NB4 (cell line): ENCODE results near the gene SOAT1.
A peak's percentile ranks its signal among the peaks of the same experiment; 100 is the strongest.
"Not testable (repeated sequence)": the region's sequence is repeated elsewhere in the genome, so short reads cannot be mapped to it uniquely, and the experiment has no call there.

Experiments
- DNase-seq: peaks from one replicate; pipeline ENCODE4 v3.0.0; 2010; ENCODE audit warnings: low read depth
- H3K4me3 ChIP-seq: one replicate; pipeline ENCODE4 v1.5.1; 2011; ENCODE audit warnings: mild to moderate bottlenecking, low read depth, low read length, moderate library complexity
- MYC ChIP-seq: IDR thresholded peaks from 2 replicates; pipeline ENCODE4 v1.6.1; 2011; ENCODE audit warnings: low read depth, low read length
- POLR2A ChIP-seq: IDR thresholded peaks from 2 replicates; pipeline ENCODE4 v1.6.1; 2011; ENCODE audit warnings: mild to moderate bottlenecking; ENCODE audit not compliant: insufficient read length; ENCODE audit errors: extremely low read depth
- TF ChIP-seq, protein P1 (sequence below): IDR thresholded peaks from one replicate; pipeline ENCODE4 v1.5.1; 2012; ENCODE audit warnings: low read depth, low read length
- TF ChIP-seq, protein P2 (sequence below): IDR thresholded peaks from 2 replicates; pipeline ENCODE4 v1.6.1; 2011; ENCODE audit warnings: low read depth, low read length

The SOAT1 gene

DNA sequence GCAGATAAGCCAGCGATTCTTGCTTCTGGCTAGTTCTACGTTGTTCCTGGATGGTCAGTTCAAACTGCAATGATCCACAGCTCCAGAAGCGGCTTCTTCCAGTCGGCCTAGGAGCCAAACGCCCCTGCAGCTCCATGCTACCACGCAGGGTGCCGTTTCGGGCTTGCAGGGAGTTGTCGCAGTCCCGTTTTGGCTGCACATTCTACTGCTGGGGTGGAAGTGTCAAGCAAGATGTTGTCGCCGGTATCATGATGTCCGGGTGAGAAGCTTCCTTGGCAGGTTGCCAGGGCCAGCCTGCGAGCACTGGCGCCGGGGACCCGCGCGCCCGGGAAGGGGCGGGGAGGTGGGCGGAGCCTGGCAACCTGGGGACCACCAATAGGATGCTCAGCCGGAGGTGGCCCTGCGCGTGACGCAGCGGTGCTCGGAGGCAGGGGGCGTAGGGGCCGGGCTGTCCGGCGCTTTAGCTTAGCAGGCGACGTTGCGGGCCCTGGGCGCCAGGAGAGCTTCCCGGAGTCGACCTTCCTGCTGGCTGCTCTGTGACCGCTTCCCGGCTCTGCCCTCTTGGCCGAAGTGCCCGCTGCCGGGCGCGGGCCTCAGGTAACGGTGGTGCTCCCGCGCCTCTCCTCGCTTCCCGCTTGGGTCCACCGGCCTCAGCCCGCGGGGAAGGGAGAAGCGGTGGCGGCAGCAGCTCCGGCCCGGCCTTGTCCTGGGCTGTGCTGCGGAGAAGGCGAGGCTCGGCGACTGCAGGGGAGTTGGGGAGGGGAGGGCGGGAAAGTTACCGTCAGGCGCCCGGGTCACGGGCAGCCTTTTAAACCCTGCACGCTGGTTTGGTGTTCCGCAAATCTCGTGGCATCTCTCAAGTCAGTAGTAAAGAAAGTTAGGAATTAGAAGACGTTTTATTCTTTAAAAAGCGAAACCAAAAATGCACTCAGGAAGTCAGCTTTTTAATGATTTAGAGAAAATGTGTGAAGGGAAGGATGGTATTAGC lies at the start of gene SOAT1:
TSS of gene SOAT1 (plus strand) at position 458 of the 988 bp plus-strand sequence. CDS start 8,888 bp downstream, outside the sequence.
- H3K4me3 ChIP-seq = peak within 1 kb of the TSS; percentile 86

DNA sequence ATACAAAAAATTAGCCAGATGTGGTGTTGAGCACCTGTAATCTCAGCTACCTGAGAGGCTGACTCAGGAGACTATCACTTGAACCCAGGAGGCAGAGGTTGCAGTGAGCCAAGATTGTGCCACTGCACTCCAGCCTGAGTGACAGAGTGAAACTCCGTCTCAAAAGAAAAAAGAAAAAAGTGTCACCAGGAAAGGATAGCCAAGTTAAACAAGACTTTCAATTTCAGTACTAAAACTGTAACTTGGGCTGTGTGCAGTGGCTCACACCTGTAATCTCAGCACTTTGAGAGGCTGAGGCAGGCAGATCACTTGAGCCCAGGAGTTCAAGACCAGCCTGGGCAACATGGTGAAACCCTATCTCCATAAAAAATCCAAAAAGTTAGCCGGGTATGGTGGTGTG lies 48.2 kb upstream of the SOAT1 start:
- not testable (repeated sequence) for DNase-seq, H3K4me3 ChIP-seq

More for the DNA sequence above, at the start of gene SOAT1:
- peak; percentile 79 for TF ChIP-seq POLR2A
- TF ChIP-seq, protein P1, sequence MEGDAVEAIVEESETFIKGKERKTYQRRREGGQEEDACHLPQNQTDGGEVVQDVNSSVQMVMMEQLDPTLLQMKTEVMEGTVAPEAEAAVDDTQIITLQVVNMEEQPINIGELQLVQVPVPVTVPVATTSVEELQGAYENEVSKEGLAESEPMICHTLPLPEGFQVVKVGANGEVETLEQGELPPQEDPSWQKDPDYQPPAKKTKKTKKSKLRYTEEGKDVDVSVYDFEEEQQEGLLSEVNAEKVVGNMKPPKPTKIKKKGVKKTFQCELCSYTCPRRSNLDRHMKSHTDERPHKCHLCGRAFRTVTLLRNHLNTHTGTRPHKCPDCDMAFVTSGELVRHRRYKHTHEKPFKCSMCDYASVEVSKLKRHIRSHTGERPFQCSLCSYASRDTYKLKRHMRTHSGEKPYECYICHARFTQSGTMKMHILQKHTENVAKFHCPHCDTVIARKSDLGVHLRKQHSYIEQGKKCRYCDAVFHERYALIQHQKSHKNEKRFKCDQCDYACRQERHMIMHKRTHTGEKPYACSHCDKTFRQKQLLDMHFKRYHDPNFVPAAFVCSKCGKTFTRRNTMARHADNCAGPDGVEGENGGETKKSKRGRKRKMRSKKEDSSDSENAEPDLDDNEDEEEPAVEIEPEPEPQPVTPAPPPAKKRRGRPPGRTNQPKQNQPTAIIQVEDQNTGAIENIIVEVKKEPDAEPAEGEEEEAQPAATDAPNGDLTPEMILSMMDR = no peak
- TF ChIP-seq, protein P2, sequence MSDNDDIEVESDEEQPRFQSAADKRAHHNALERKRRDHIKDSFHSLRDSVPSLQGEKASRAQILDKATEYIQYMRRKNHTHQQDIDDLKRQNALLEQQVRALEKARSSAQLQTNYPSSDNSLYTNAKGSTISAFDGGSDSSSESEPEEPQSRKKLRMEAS = peak; percentile 59
- peak; percentile 94 for DNase-seq

DNA sequence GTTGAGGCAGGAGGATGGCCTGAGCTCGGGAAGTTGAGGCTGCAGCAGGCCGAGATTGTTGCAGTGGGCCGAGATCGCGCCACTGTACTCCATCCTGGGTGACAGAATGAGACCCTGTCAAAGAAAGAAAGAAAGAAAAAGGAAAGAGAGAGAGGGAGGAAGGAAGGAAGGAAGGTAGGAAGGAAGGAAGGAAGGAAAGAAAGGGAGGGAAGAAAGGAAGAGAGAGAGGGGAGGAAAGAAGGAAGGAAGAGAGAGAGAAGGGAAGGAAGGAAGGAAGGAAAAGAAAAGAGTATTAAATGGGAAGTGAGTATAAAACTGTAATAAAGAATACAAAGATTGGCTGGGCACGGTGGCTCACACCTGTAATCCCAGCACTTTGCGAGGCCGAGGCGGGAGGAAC lies 45.7 kb upstream of the SOAT1 start:
- TF ChIP-seq POLR2A (no peak), MYC (no peak)
- TF ChIP-seq, protein P2 = no peak
- TF ChIP-seq, protein P1 = no peak
- H3K4me3 ChIP-seq = no peak overlapping the region
- DNase-seq = no peak

DNA sequence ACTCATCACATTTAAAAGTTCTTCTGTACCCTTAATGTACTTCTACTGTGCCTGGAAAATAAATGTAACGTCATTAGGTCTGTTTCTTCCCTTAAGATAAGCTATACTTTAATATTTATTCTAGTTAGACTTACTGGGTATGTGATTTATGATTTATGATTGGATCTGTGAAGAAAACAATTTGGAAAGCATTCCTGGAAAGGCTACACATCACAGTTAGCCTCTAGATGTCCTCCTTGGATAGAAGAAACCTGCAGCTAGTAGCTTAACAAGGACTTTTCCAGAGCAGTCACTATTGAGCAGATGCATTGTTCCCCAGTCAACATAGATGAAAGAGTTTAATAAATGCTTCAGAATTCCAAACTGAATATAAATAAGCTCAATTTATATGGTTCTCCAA lies 41.9 kb upstream of the SOAT1 start:
- no peak overlapping the region for H3K4me3 ChIP-seq
- TF ChIP-seq, protein P2 = no peak
- TF ChIP-seq, protein P1 = peak; percentile 6
- DNase-seq = peak; percentile 39

DNA sequence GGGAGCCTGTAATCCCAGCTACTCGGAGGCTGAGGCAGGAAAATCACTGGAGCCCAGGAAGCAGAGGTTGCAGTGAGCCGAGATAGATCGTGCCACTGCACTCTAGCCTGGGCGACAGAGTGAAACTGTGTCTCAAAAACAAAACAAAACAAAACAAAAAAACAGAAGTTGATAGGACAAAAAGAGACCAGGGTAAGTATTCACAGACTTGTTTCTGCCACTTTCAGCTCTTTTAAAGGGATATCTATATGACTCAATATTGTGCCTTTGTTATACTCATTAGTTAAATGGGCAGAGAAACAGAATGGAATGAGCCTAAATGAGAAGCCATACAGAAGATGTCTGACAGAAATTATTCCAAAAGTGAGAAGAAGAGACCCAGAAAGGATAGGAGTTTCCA lies 41.0 kb upstream of the SOAT1 start:
- H3K4me3 ChIP-seq = no peak overlapping the region
- TF ChIP-seq, protein P2 = no peak
- no peak for TF ChIP-seq POLR2A
- no peak for TF ChIP-seq MYC
- TF ChIP-seq, protein P1 = no peak
- no peak for DNase-seq

DNA sequence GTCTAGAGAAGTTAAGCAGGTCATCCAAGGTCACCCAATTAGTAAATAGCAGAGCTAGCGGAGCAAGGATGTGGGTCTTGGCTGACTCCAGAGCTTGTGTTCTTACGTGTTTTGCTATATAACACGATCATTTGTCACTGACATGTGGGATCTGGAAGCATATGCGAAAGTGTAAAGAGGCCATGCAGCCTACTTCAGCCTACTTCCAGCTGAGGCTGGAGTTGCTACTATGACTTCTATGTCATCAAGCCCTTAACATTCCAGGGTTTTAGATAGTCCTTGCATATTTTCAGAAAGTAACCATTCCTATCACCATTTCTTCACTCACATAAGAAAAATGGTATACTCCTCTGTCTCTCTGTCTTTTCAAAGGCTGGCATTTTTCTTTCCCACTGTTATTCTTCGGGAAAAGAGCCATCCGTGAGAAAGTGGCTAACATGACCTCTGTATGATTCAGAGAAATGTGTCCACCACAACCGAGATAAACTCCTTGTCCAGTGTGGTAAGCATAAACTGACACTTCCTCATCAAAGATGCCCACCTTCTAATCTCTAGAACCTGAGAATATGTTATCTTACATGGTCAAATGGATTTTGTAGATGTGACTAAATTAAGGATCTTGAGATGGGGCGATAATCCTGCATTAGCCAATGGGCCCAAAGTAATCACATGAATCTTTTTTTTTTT lies 40.2 kb upstream of the SOAT1 start:
- TF ChIP-seq POLR2A (no peak), MYC (no peak)
- TF ChIP-seq, protein P1 = no peak
- TF ChIP-seq, protein P2 = no peak
- DNase-seq = no peak
- H3K4me3 ChIP-seq = no peak overlapping the region
